GM06990 (cell line): Measurements from ENCODE around the gene RIBC2.
A peak's percentile ranks its signal among the peaks of the same experiment; 100 is the strongest.
"Not testable (repeated sequence)": the region's sequence is repeated elsewhere in the genome, so short reads cannot be mapped to it uniquely, and the experiment has no call there.

Source experiments
- DNase-seq: peaks from one replicate; pipeline ENCODE4 v3.0.0-alpha.2; 2011; ENCODE audit not compliant: insufficient read length; ENCODE audit errors: extremely low read depth
- H3K27me3 ChIP-seq: replicated peaks from 2 replicates; pipeline ENCODE4 v1.6.0; 2011; ENCODE audit warnings: low read length; ENCODE audit not compliant: control insufficient read depth, insufficient read depth
- H3K36me3 ChIP-seq: 2 replicates; pipeline ENCODE4 v1.5.1; 2011; ENCODE audit warnings: low read length; ENCODE audit not compliant: control insufficient read depth, insufficient read depth
- H3K4me3 ChIP-seq: replicated peaks from 2 replicates; pipeline ENCODE4 v1.5.1; 2011; ENCODE audit warnings: low read depth, mild to moderate bottlenecking, control low read depth, low read length
- CTCF ChIP-seq: IDR thresholded peaks from 2 replicates; pipeline ENCODE4 v1.5.1; 2011; ENCODE audit warnings: low read length, control low read depth, mild to moderate bottlenecking, inconsistent platforms; ENCODE audit not compliant: insufficient read depth, poor library complexity, severe bottlenecking

Gene RIBC2

GRCh38 chr22:45459235-45459634, 45.7 kb downstream of the RIBC2 start:
- no peak for TF ChIP-seq CTCF
- no peaks in the 10 kb centered on the region for H3K36me3 ChIP-seq
- H3K4me3 ChIP-seq: no peak overlapping the region
- no peaks in the 10 kb centered on the region for H3K27me3 ChIP-seq
- no peak for DNase-seq

DNA sequence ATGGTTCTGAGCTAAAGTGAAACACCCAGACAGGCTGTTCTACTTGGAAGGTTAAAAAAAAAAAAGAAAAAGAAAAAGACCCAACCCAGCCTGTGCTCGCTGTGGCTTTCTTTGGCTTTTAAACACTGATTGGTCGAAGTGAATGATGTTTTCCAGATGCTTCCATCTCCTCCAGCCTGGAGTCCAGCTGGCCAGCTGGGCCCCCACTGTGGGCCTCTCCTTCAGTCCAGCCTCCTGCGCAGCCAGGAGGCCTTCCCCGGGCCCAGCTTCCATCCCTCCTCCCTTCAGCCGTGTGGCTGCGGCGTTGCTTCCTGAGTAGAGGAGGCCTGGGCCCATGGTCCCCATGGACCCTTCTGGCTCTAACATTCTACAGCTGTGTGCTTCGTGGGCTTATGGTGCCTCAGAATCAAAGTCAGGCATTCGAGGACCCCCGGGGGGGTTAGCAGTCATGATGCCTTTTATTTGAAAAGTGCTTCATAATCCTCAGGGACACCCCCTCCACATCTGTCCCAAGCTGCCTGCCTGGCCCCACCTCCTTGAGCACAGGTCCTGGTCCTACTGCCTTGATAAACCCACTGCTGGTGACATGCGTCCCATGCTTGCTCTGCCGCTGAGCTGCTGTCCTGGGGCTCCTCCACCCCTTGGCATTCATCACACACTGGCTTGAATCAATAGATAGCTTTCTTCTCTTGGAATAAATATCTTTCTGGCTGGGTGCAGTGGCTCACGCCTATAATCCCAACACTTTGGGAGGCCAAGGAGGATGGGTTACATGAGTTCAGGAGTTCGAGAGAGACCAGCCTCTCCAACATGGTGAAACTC, 47.0 kb downstream of the RIBC2 start:
- Histone ChIP-seq H3K27me3 (no peaks in the 10 kb centered on the region), H3K4me3 (no peak overlapping the region), H3K36me3 (no peaks in the 10 kb centered on the region)
- no peak for DNase-seq
- no peak for TF ChIP-seq CTCF

- TF ChIP-seq CTCF: peak; percentile 46
- Histone ChIP-seq H3K36me3 (no peaks in the 10 kb centered on the region), H3K27me3 (no peaks in the 10 kb centered on the region), H3K4me3 (no peak overlapping the region)
- DNase-seq: no peak
These were observed 48.7 kb downstream of the RIBC2 start for GRCh38 chr22:45462034-45462655.

GRCh38 chr22:45463691-45464090, 50.2 kb downstream of the RIBC2 start:
- not testable (repeated sequence) for H3K36me3 ChIP-seq, DNase-seq, H3K27me3 ChIP-seq, H3K4me3 ChIP-seq

DNA sequence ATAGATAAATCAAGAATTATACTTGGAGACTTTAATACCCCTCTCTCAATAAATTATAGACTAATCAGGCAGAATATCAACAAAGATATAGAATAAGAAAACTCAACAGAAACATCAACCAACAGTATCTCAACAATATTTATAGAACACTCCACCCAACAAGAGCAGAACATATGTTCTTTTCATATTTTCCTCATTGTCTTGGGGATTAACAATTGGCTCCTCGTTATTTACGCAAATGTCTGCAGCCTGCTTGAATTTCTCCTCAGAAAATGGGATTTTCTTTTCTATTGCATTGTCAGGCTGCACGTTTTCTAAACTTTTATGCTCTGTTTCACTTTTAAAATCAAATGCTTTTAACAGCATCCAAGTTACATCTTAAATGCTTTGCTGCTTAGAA, 52.1 kb downstream of the RIBC2 start:
- Histone ChIP-seq H3K4me3 (no peak overlapping the region), H3K36me3 (no peaks in the 10 kb centered on the region), H3K27me3 (no peaks in the 10 kb centered on the region)
- TF ChIP-seq CTCF: no peak
- no peak for DNase-seq

- no peak overlapping the region for H3K4me3 ChIP-seq
- H3K36me3 ChIP-seq: no peaks in the 10 kb centered on the region
- no peaks in the 10 kb centered on the region for H3K27me3 ChIP-seq
- DNase-seq: no peak
- no peak for TF ChIP-seq CTCF
These were observed 55.4 kb downstream of the RIBC2 start for GRCh38 chr22:45468872-45469271.
